Stimulated activated memory B cell treated with anti-CD40 and anti-IgM and Interleukin-4, amounts not matched to agents 10 μg/mL and 1 μg/mL and 100 μg/mL, for 72 hours (primary cell): ENCODE results near the gene ACO1.

Experiments
- ATAC-seq: fragments of 150-1000 bp; cut with Tn5 transposase; 2 replicates; pipeline ENCODE4 v1.10.0; 2021
- H3K27ac Mint-ChIP-seq: one replicate; pipeline ENCODE4 v1.8.0; 2022; ENCODE audit warnings: mild to moderate bottlenecking, mixed read lengths
- H3K27me3 Mint-ChIP-seq: one replicate; pipeline ENCODE4 v1.8.0; 2022; ENCODE audit warnings: mixed read lengths
- H3K36me3 Mint-ChIP-seq: one replicate; pipeline ENCODE4 v1.8.0; 2022; ENCODE audit warnings: mixed read lengths
- H3K4me1 Mint-ChIP-seq: one replicate; pipeline ENCODE4 v1.8.0; 2022; ENCODE audit warnings: mixed read lengths
- H3K4me3 Mint-ChIP-seq: one replicate; pipeline ENCODE4 v1.8.0; 2022; ENCODE audit warnings: mild to moderate bottlenecking, moderate library complexity, mixed read lengths
- H3K9me3 Mint-ChIP-seq: one replicate; pipeline ENCODE4 v1.8.0; 2022; ENCODE audit warnings: mixed read lengths

Gene ACO1

GRCh38 chr9:32371279-32371678, 13.2 kb upstream of the ACO1 start:
- Mint-ChIP-seq H3K4me1 (no peaks in the 10 kb centered on the region), H3K27me3 (peaks cover 8% of the 10 kb centered on the region), H3K9me3 (peaks cover 5% of the 10 kb centered on the region), H3K36me3 (no peaks in the 10 kb centered on the region), H3K4me3 (no peak overlapping the region), H3K27ac (no peak overlapping the region)
- ATAC-seq, result no peak

GRCh38 chr9:32371679-32372078, 12.8 kb upstream of the ACO1 start:
- no peak overlapping the region for H3K27ac Mint-ChIP-seq
- H3K27me3 Mint-ChIP-seq, result peaks cover 8% of the 10 kb centered on the region
- ATAC-seq, result no peak
- H3K9me3 Mint-ChIP-seq, result peaks cover 5% of the 10 kb centered on the region
- H3K4me3 Mint-ChIP-seq, result no peak overlapping the region
- H3K4me1 Mint-ChIP-seq, result no peaks in the 10 kb centered on the region
- H3K36me3 Mint-ChIP-seq, result no peaks in the 10 kb centered on the region

- no peak overlapping the region for H3K4me3 Mint-ChIP-seq
- H3K27ac Mint-ChIP-seq, result no peak overlapping the region
- no peaks in the 10 kb centered on the region for H3K36me3 Mint-ChIP-seq
- no peak for ATAC-seq
- no peaks in the 10 kb centered on the region for H3K9me3 Mint-ChIP-seq
- H3K27me3 Mint-ChIP-seq, result peaks cover 10% of the 10 kb centered on the region
- H3K4me1 Mint-ChIP-seq, result peaks cover 11% of the 10 kb centered on the region
Measured at GRCh38 chr9:32376285-32376684, 8.2 kb upstream of the ACO1 start.

GRCh38 chr9:32378496-32378895, 5.9 kb upstream of the ACO1 start:
- Mint-ChIP-seq H3K4me3 (no peak overlapping the region), H3K36me3 (no peaks in the 10 kb centered on the region), H3K27me3 (peaks cover 28% of the 10 kb centered on the region), H3K4me1 (peaks cover 18% of the 10 kb centered on the region), H3K27ac (no peak overlapping the region), H3K9me3 (no peaks in the 10 kb centered on the region)
- ATAC-seq, result peak; percentile 72

- H3K4me3 Mint-ChIP-seq, result no peak overlapping the region
- H3K27me3 Mint-ChIP-seq, result peaks cover 28% of the 10 kb centered on the region
- H3K9me3 Mint-ChIP-seq, result no peaks in the 10 kb centered on the region
- no peaks in the 10 kb centered on the region for H3K36me3 Mint-ChIP-seq
- no peak overlapping the region for H3K27ac Mint-ChIP-seq
- peak; percentile 77 for ATAC-seq
- H3K4me1 Mint-ChIP-seq, result peaks cover 22% of the 10 kb centered on the region
Measured at GRCh38 chr9:32378993-32379729, 5.3 kb upstream of the ACO1 start.

GRCh38 chr9:32380944-32381343, 3.5 kb upstream of the ACO1 start:
- Mint-ChIP-seq H3K9me3 (no peaks in the 10 kb centered on the region), H3K36me3 (no peaks in the 10 kb centered on the region), H3K4me1 (peaks cover 22% of the 10 kb centered on the region), H3K27me3 (peaks cover 28% of the 10 kb centered on the region), H3K4me3 (no peak overlapping the region), H3K27ac (no peak overlapping the region)
- ATAC-seq, result no peak

- Mint-ChIP-seq H3K36me3 (no peaks in the 10 kb centered on the region), H3K27me3 (peaks cover 28% of the 10 kb centered on the region), H3K9me3 (no peaks in the 10 kb centered on the region), H3K4me1 (peaks cover 22% of the 10 kb centered on the region), H3K4me3 (no peak overlapping the region), H3K27ac (no peak overlapping the region)
- no peak for ATAC-seq
Measured at GRCh38 chr9:32382565-32383320, 1.7 kb upstream of the ACO1 start.

GRCh38 chr9:32384002-32384363, 460 bp upstream of the ACO1 start:
- no peaks in the 10 kb centered on the region for H3K36me3 Mint-ChIP-seq
- ATAC-seq, result no peak
- no peaks in the 10 kb centered on the region for H3K9me3 Mint-ChIP-seq
- peaks cover 17% of the 10 kb centered on the region for H3K4me1 Mint-ChIP-seq
- peak overlapping the region; percentile 75 for H3K27ac Mint-ChIP-seq
- H3K4me3 Mint-ChIP-seq, result peak overlapping the region; percentile 87
- H3K27me3 Mint-ChIP-seq, result peaks cover 28% of the 10 kb centered on the region

- Mint-ChIP-seq H3K4me1 (peaks cover 11% of the 10 kb centered on the region), H3K4me3 (peak overlapping the region; percentile 87), H3K27ac (peak overlapping the region; percentile 75), H3K36me3 (peaks cover 4% of the 10 kb centered on the region), H3K9me3 (no peaks in the 10 kb centered on the region), H3K27me3 (peaks cover 24% of the 10 kb centered on the region)
- ATAC-seq, result no peak
Measured at GRCh38 chr9:32385152-32385884, 875 bp downstream of the ACO1 start.

GRCh38 chr9:32385885-32386283, 1.4 kb downstream of the ACO1 start:
- Mint-ChIP-seq H3K27ac (no peak overlapping the region), H3K4me3 (no peak overlapping the region)
- ATAC-seq, result no peak

GRCh38 chr9:32387256-32387655, 2.8 kb downstream of the ACO1 start:
- Mint-ChIP-seq H3K4me3 (no peak overlapping the region), H3K36me3 (peaks cover 6% of the 10 kb centered on the region), H3K27ac (no peak overlapping the region), H3K27me3 (peaks cover 9% of the 10 kb centered on the region), H3K4me1 (peaks cover 11% of the 10 kb centered on the region), H3K9me3 (no peaks in the 10 kb centered on the region)
- ATAC-seq, result no peak

More at GRCh38 chr9:32385885-32386283, 1.4 kb downstream of the ACO1 start:
- Mint-ChIP-seq H3K27me3 (peaks cover 18% of the 10 kb centered on the region), H3K9me3 (no peaks in the 10 kb centered on the region), H3K36me3 (peaks cover 6% of the 10 kb centered on the region), H3K4me1 (peaks cover 11% of the 10 kb centered on the region)

- Mint-ChIP-seq H3K4me1 (no peaks in the 10 kb centered on the region), H3K27ac (no peak overlapping the region), H3K27me3 (no peaks in the 10 kb centered on the region), H3K9me3 (no peaks in the 10 kb centered on the region), H3K4me3 (no peak overlapping the region), H3K36me3 (peaks cover 24% of the 10 kb centered on the region)
- no peak for ATAC-seq
Measured at GRCh38 chr9:32389365-32389764, 4.9 kb downstream of the ACO1 start.

GRCh38 chr9:32393911-32394310, 9.5 kb downstream of the ACO1 start:
- Mint-ChIP-seq H3K27ac (no peak overlapping the region), H3K4me1 (no peaks in the 10 kb centered on the region), H3K27me3 (no peaks in the 10 kb centered on the region), H3K4me3 (no peak overlapping the region), H3K36me3 (peaks cover 24% of the 10 kb centered on the region), H3K9me3 (no peaks in the 10 kb centered on the region)
- no peak for ATAC-seq

GRCh38 chr9:32394381-32395049, 10.1 kb downstream of the ACO1 start:
- H3K9me3 Mint-ChIP-seq, result no peaks in the 10 kb centered on the region
- ATAC-seq, result no peak
- no peaks in the 10 kb centered on the region for H3K4me1 Mint-ChIP-seq
- no peaks in the 10 kb centered on the region for H3K27me3 Mint-ChIP-seq
- H3K36me3 Mint-ChIP-seq, result peaks cover 24% of the 10 kb centered on the region
- H3K4me3 Mint-ChIP-seq, result no peak overlapping the region
- H3K27ac Mint-ChIP-seq, result no peak overlapping the region
